ENCODE data around the gene SELENOP. TPM values are rescaled to one million over a fixed set of nuclear protein-coding genes. Genes with fewer than 3 reads are reported as not detected.

Gene SELENOP
- total and polyA plus RNA-seq, 2 of the 8 experiments (the other 6 are each of a cell fraction or from before 2014, with no cell fraction given): 5.5 to 19.4 TPM

DNA sequence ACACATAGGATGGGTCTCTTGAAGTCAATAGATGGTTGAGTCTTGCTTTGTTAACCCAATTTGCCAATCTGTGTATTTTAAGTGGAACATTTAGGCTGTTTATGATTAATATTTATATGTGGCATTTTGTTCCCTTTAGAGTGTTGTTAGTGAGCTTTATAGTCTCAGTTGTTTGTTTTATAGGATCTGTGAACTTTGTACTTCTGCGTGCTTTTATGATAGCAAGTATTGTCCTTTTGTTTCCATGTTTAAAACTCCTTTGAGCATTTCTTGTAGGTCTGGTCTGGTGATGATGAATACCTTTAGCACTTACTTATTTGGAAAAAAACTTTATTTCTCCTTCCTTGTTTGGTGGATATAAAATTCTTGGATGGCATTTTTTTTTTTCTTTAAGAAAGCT lies 23.8 kb downstream of the SELENOP start:
- no peak overlapping the region for H2BK15ac ChIP-seq (ENCODE audit: low read length)
- POLR2A ChIA-PET (ENCODE audit: partially characterized antibody): no interaction called here
- CTCF ChIA-PET (ENCODE audit: partially characterized antibody): no interaction called here
- no peak overlapping the region for H2BK12ac ChIP-seq (ENCODE audit: low read depth, low read length)
- no peak overlapping the region for H4K91ac ChIP-seq (replicated peaks; ENCODE audit: insufficient read length, low read length)
- no peak overlapping the region for H3K27ac ChIP-seq (ENCODE audit: low read depth, low read length)
- H4K8ac ChIP-seq (ENCODE audit: extremely low read depth, insufficient read depth, low read length): no peak overlapping the region
- no peaks in the 10 kb centered on the region for H3K23me2 ChIP-seq (ENCODE audit: low read depth, low read length)
- H4K20me1 ChIP-seq (replicated peaks in 1 of 2; ENCODE audit: control insufficient read depth in 1 of 2, insufficient read depth in 2 of 2, low read length in 2 of 2): no peaks in the 10 kb centered on the region
- H3K79me1 ChIP-seq (ENCODE audit: low read depth, low read length): no peaks in the 10 kb centered on the region
- no peak overlapping the region for H4K5ac ChIP-seq (ENCODE audit: insufficient read length, low read depth, low read length)
- H2AFZ ChIP-seq (ENCODE audit: low read length): no peak overlapping the region
- no peaks in the 10 kb centered on the region; a peak in 1 of 4 replicates for H3K79me2 ChIP-seq (ENCODE audit: control insufficient read depth in 1 of 2, insufficient read depth in 2 of 2, low read length in 2 of 2)
- H3K27me3 ChIP-seq (replicated peaks in 1 of 4; ENCODE audit: control insufficient read depth in 3 of 4, extremely low read depth in 1 of 4, insufficient read depth in 3 of 4, low read length in 3 of 4): no peaks in the 10 kb centered on the region
- H3K9ac ChIP-seq (replicated peaks in 1 of 4; ENCODE audit: extremely low read depth in 1 of 4, low read depth in 3 of 4, low read length in 3 of 4): no peak overlapping the region
- no peak overlapping the region for H2AK5ac ChIP-seq (ENCODE audit: low read depth, low read length)
- H2BK20ac ChIP-seq (ENCODE audit: low read length): no peak overlapping the region
- H2BK5ac ChIP-seq (ENCODE audit: low read depth, low read length): no peak overlapping the region
- H2BK120ac ChIP-seq (replicated peaks; ENCODE audit: low read depth, low read length): no peak overlapping the region
- H3K56ac ChIP-seq (replicated peaks; ENCODE audit: insufficient read length, low read depth, low read length): no peak overlapping the region
- no peak overlapping the region for H3K4ac ChIP-seq (replicated peaks; ENCODE audit: insufficient read length, low read depth, low read length)
- H3K18ac ChIP-seq (ENCODE audit: extremely low read depth, low read length): no peak overlapping the region
- 81% methylated on average over 1 of the region's 1 CpG; no CpG with 5 or more reads in 1 of the 2 experiments for WGBS, 2 experiments (ENCODE audit: extremely low coverage in 1 of 2, insufficient coverage in 1 of 2, insufficient read length in 1 of 2, insufficient replicate concordance in 2 of 2, low coverage in 1 of 2, low lambda C conversion rate in 2 of 2, missing lambda C conversion rate in 1 of 2)
- no peaks in the 10 kb centered on the region for H3K4me1 ChIP-seq (replicated peaks in 1 of 4; ENCODE audit: control insufficient read depth in 3 of 4, insufficient read depth in 4 of 4, low read length in 3 of 4)
- no peak overlapping the region for H3K14ac ChIP-seq (ENCODE audit: insufficient read length)
- H3K4me3 ChIP-seq (ENCODE audit: extremely low read depth in 1 of 4, insufficient read depth in 2 of 4, low read depth in 3 of 4, low read length in 4 of 4): no peak overlapping the region
- H3K9me3 ChIP-seq (ENCODE audit: insufficient read depth in 2 of 2, low read depth in 1 of 2, low read length in 1 of 2): peaks cover 0 to 3% of the 10 kb centered on the region in 2 experiments; a peak in 1 of 4 replicates
- H3K36me3 ChIP-seq (ENCODE audit: control insufficient read depth in 2 of 4, insufficient read depth in 4 of 4, low read length in 3 of 4): no peaks in the 10 kb centered on the region
- no peak overlapping the region for H3K4me2 ChIP-seq (ENCODE audit: insufficient read depth in 1 of 2, low read depth in 2 of 2, low read length in 2 of 2)
- H3K23ac ChIP-seq (ENCODE audit: insufficient read length): no peak overlapping the region
- DNase-seq (ENCODE audit: low read depth in 1 of 2, low spot score in 2 of 2) (no peak), FAIRE-seq (no peak)
- TF ChIP-seq NANOG (IDR thresholded peaks at IDR 0.05; ENCODE audit: insufficient read depth, low read depth, low read length, poor library complexity, severe bottlenecking) (no peak), CBX5 (IDR thresholded peaks at IDR 0.05; ENCODE audit: low read depth, low read length) (no peak), SIX5 (IDR thresholded peaks at IDR 0.05; ENCODE audit: low read depth, low read length) (no peak), POLR2A (IDR thresholded peaks at IDR 0.05; ENCODE audit: control extremely low read depth in 1 of 2, low read depth in 2 of 2, low read length in 2 of 2) (no peak), SIRT6 (IDR thresholded peaks at IDR 0.05; ENCODE audit: low read length) (no peak), TCF12 (IDR thresholded peaks at IDR 0.05; ENCODE audit: low read depth, low read length) (no peak), SRF (IDR thresholded peaks at IDR 0.05; ENCODE audit: low read depth, low read length) (no peak), MAFK (IDR thresholded peaks at IDR 0.05; ENCODE audit: low read depth, low read length) (no peak), SP4 (IDR thresholded peaks at IDR 0.05; ENCODE audit: low read length) (no peak), POU5F1 (IDR thresholded peaks at IDR 0.05; ENCODE audit: low read depth, low read length) (no peak), NRF1 (IDR thresholded peaks at IDR 0.05; ENCODE audit: low read depth, low read length) (no peak), SAP30 (IDR thresholded peaks at IDR 0.05; ENCODE audit: insufficient read depth, insufficient replicate concordance, low read length) (no peak), RBBP5 (IDR thresholded peaks at IDR 0.05; ENCODE audit: borderline replicate concordance, low read depth, low read length) (no peak)
- TF ChIP-seq, protein P1, sequence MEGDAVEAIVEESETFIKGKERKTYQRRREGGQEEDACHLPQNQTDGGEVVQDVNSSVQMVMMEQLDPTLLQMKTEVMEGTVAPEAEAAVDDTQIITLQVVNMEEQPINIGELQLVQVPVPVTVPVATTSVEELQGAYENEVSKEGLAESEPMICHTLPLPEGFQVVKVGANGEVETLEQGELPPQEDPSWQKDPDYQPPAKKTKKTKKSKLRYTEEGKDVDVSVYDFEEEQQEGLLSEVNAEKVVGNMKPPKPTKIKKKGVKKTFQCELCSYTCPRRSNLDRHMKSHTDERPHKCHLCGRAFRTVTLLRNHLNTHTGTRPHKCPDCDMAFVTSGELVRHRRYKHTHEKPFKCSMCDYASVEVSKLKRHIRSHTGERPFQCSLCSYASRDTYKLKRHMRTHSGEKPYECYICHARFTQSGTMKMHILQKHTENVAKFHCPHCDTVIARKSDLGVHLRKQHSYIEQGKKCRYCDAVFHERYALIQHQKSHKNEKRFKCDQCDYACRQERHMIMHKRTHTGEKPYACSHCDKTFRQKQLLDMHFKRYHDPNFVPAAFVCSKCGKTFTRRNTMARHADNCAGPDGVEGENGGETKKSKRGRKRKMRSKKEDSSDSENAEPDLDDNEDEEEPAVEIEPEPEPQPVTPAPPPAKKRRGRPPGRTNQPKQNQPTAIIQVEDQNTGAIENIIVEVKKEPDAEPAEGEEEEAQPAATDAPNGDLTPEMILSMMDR (IDR thresholded peaks at IDR 0.05; ENCODE audit: control extremely low read depth in 1 of 3, insufficient read depth in 1 of 3, low read depth in 1 of 3, low read length in 3 of 3): no peak
